ENCODE data around the gene CD300LG. TPM values are rescaled to one million over a fixed set of nuclear protein-coding genes. Genes with fewer than 3 reads are reported as not detected.
A peak's percentile ranks its signal among the peaks of the same experiment; 100 is the strongest.

The CD300LG gene
- total and polyA plus RNA-seq, 2 experiments from 2014 or later: not detected

DNA sequence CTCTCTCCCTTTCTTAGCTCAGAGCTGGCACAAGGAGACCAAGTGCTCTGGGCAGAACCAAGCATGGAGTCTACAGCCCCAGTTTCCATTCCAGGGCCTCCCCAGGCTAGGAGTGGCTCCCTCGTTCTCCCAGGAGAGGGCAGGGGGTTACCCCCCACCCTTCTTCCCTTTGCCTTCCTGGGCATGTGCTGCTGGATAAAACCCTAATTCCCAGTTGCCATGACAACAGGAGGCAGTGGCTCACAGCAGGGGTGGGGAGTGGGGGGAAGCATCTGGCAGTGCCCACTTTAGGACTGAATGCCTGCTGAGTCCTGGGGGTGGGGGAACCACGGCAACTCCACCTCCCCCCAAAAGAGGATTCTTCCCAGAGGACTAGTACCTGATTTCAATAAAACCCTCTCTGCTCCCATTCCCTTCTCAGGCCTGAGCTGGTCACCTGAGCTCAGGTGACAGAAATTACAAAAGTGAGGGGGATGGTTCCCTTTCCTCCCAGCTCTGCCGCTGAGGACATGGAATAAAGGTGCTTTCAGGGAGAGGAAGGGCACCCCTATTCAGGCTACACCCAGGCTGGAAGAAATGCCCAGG, 58.5 kb downstream of the CD300LG start:
- TF ChIP-seq, protein P1, sequence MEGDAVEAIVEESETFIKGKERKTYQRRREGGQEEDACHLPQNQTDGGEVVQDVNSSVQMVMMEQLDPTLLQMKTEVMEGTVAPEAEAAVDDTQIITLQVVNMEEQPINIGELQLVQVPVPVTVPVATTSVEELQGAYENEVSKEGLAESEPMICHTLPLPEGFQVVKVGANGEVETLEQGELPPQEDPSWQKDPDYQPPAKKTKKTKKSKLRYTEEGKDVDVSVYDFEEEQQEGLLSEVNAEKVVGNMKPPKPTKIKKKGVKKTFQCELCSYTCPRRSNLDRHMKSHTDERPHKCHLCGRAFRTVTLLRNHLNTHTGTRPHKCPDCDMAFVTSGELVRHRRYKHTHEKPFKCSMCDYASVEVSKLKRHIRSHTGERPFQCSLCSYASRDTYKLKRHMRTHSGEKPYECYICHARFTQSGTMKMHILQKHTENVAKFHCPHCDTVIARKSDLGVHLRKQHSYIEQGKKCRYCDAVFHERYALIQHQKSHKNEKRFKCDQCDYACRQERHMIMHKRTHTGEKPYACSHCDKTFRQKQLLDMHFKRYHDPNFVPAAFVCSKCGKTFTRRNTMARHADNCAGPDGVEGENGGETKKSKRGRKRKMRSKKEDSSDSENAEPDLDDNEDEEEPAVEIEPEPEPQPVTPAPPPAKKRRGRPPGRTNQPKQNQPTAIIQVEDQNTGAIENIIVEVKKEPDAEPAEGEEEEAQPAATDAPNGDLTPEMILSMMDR (IDR thresholded peaks at IDR 0.05; ENCODE audit: poor library complexity): no peak
- Histone ChIP-seq H3K4me1 (ENCODE audit: insufficient read depth) (peaks cover 11% of the 10 kb centered on the region), H3K27ac (no peak overlapping the region), H3K27me3 (peaks cover 46% of the 10 kb centered on the region), H3K4me3 (no peak overlapping the region), H4K20me1 (ENCODE audit: insufficient read depth, poor library complexity, severe bottlenecking) (no peaks in the 10 kb centered on the region), H3K9me3 (ENCODE audit: low read depth) (no peaks in the 10 kb centered on the region), H2AFZ (peak overlapping the region; percentile 3), H3K79me2 (no peaks in the 10 kb centered on the region), H3K4me2 (peak overlapping the region; percentile 98), H3K9me2 (replicated peaks; ENCODE audit: insufficient read depth) (no peaks in the 10 kb centered on the region), H3K36me3 (replicated peaks; ENCODE audit: insufficient read depth, low read depth) (no peaks in the 10 kb centered on the region)
- WGBS (ENCODE audit: low lambda C conversion rate, missing lambda C conversion rate): 25% methylated on average over 3 of the region's 3 CpGs
- DNase-seq (ENCODE audit: low spot score): no peak

DNA sequence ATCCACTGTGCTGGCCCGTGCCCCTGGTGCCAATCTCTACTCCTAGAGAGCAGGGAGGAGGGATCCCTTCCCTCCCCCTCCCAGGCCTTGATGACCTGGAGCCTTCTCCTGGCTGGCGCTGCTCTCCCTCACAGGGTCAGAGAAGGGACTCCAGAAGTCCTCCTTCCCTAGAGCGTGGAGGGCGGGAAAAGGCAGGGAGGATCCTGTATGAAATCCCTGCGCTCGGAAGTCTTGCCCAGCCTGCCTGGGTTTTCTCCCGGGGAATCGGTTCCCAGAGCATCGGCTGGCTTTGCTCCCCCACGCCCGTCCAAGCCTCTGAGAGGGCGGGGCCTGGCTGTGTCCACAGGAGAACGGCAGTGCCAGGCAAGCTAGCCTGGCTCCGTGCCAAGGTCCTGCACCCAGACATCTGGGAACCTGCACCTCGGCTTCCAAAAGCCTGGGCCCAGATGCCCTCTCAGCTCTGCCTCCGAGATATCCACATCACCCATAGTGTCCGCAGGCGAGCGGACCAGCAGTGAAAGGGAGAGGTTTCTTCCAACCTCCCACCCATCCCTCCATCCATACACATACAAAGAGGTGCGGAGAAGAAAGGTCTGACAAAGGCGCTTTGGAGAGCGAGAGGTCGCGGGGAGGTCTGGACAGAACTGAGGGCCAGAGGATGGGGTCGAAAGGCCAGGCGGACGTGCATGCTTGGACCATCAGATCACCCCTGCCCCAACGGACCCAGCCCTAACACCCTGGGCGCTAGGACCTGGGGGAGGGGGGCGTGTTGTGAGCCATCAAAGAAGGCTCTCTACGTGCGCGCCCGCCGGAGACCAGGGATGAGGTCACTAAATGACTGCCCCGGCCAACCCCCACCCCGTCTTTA, 59.2 kb downstream of the CD300LG start:
- Histone ChIP-seq H3K9me3 (ENCODE audit: low read depth) (no peaks in the 10 kb centered on the region), H4K20me1 (ENCODE audit: insufficient read depth, poor library complexity, severe bottlenecking) (no peaks in the 10 kb centered on the region), H3K79me2 (no peaks in the 10 kb centered on the region), H3K36me3 (replicated peaks; ENCODE audit: insufficient read depth, low read depth) (no peaks in the 10 kb centered on the region), H3K4me2 (peak overlapping the region; percentile 98), H3K4me3 (peak overlapping the region; percentile 87), H3K27me3 (peaks cover 46% of the 10 kb centered on the region), H2AFZ (peak overlapping the region; percentile 81), H3K4me1 (ENCODE audit: insufficient read depth) (peaks cover 11% of the 10 kb centered on the region), H3K27ac (no peak overlapping the region), H3K9me2 (replicated peaks; ENCODE audit: insufficient read depth) (no peaks in the 10 kb centered on the region)
- DNase-seq (ENCODE audit: low spot score): peak; percentile 84
- 4% methylated on average over 28 of the region's 37 CpGs for WGBS (ENCODE audit: low lambda C conversion rate, missing lambda C conversion rate)
- TF ChIP-seq, protein P1 (IDR thresholded peaks at IDR 0.05; ENCODE audit: poor library complexity): no peak
- TF ChIP-seq EZH2 (IDR thresholded peaks at IDR 0.05; ENCODE audit: borderline replicate concordance) (no peak), EZH2phosphoT487 (IDR thresholded peaks at IDR 0.05; ENCODE audit: low read depth, severe bottlenecking, unreplicated experiment) (no peak)

DNA sequence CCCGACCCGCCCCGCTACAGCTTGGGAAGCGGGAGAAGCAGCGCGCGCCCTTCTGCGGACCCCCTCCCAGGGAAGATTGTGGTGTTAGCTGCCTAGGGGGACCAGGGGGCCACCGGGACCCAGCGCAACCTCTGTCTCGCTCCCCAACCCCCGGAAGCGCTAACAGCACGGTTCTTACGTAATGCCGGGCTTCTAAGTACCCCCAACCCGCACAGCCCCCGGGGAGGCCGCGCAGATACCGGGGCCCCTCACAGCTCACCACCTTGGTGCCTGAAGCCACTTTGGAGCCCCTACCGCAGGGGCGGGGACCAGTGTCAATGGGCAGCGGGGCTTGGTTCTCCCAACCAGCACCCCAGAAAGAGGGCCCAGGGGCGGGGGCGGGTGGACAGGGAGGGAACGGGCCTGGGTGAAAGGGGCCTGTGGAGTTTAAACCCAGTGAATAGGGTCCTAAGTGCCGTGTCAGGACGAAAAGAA, 60.0 kb downstream of the CD300LG start:
- H3K79me2 ChIP-seq: no peaks in the 10 kb centered on the region
- DNase-seq (ENCODE audit: low spot score): no peak

More for the DNA sequence above, 60.0 kb downstream of the CD300LG start:
- no peaks in the 10 kb centered on the region for H3K36me3 ChIP-seq (replicated peaks; ENCODE audit: insufficient read depth, low read depth)
- peaks cover 11% of the 10 kb centered on the region for H3K4me1 ChIP-seq (ENCODE audit: insufficient read depth)
- TF ChIP-seq, protein P1 (IDR thresholded peaks at IDR 0.05; ENCODE audit: poor library complexity): no peak
- TF ChIP-seq EZH2 (IDR thresholded peaks at IDR 0.05; ENCODE audit: borderline replicate concordance) (no peak), EZH2phosphoT487 (IDR thresholded peaks at IDR 0.05; ENCODE audit: low read depth, severe bottlenecking, unreplicated experiment) (no peak)
- H3K27me3 ChIP-seq: peaks cover 46% of the 10 kb centered on the region
- no peaks in the 10 kb centered on the region for H3K9me3 ChIP-seq (ENCODE audit: low read depth)
- under 1% methylated on average over 27 of the region's 29 CpGs for WGBS (ENCODE audit: low lambda C conversion rate, missing lambda C conversion rate)
- no peaks in the 10 kb centered on the region for H3K9me2 ChIP-seq (replicated peaks; ENCODE audit: insufficient read depth)
- peak overlapping the region; percentile 87 for H3K4me3 ChIP-seq
- H4K20me1 ChIP-seq (ENCODE audit: insufficient read depth, poor library complexity, severe bottlenecking): no peaks in the 10 kb centered on the region
- H3K4me2 ChIP-seq: peak overlapping the region; percentile 98
- H2AFZ ChIP-seq: peak overlapping the region; percentile 81
- H3K27ac ChIP-seq: peak overlapping the region; percentile 92
